ENCODE data around the gene CDH23.

DNA sequence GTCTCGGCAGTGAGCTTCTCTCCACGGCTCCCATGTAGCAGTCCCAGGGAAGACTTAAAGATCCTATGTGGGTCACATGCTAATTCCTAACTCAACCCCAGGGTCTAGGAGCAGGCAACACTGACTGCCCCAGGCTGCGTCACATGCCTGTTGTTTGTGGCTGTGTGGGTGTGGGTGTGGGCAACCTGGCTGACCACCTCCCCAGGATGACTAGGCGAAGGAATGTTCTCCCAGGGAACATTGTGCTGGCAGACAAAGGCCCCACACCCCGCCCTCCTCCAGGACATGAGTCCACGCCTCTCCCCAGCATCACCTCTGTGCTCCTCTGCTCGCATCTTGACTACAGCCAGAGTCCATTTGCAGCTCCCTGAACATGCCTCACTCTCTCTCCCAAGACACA lies 47.3 kb upstream of the CDH23 start:
- TF ChIP-seq, protein P1, sequence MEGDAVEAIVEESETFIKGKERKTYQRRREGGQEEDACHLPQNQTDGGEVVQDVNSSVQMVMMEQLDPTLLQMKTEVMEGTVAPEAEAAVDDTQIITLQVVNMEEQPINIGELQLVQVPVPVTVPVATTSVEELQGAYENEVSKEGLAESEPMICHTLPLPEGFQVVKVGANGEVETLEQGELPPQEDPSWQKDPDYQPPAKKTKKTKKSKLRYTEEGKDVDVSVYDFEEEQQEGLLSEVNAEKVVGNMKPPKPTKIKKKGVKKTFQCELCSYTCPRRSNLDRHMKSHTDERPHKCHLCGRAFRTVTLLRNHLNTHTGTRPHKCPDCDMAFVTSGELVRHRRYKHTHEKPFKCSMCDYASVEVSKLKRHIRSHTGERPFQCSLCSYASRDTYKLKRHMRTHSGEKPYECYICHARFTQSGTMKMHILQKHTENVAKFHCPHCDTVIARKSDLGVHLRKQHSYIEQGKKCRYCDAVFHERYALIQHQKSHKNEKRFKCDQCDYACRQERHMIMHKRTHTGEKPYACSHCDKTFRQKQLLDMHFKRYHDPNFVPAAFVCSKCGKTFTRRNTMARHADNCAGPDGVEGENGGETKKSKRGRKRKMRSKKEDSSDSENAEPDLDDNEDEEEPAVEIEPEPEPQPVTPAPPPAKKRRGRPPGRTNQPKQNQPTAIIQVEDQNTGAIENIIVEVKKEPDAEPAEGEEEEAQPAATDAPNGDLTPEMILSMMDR (IDR thresholded peaks at IDR 0.05), result no peak
- no peak for TF ChIP-seq POLR2A (IDR thresholded peaks at IDR 0.05)
